Activated naive CD8-positive, alpha-beta T cell treated with anti-CD3 and anti-CD28 coated beads, Interleukin-2, amount 50 U/mL, for 24 hours (primary cell): ENCODE measurements around the gene FNIP1.
"Not testable (repeated sequence)": the region's sequence is repeated elsewhere in the genome, so short reads cannot be mapped to it uniquely, and the experiment has no call there.

ENCODE experiments used
- ATAC-seq: fragments of 150-1000 bp; cut with Tn5 transposase; one replicate; pipeline ENCODE4 v1.10.0; 2021
- DNase-seq: peaks from one replicate; pipeline ENCODE4 v3.0.0; 2021
- H3K27ac Mint-ChIP-seq: one replicate; pipeline ENCODE4 v1.8.0; 2021; ENCODE audit warnings: mild to moderate bottlenecking, mixed read lengths
- H3K27me3 Mint-ChIP-seq: one replicate; pipeline ENCODE4 v1.8.0; 2021; ENCODE audit warnings: mixed read lengths
- H3K36me3 Mint-ChIP-seq: one replicate; pipeline ENCODE4 v1.8.0; 2021; ENCODE audit warnings: low read depth, mixed read lengths
- H3K4me1 Mint-ChIP-seq: one replicate; pipeline ENCODE4 v1.8.0; 2021; ENCODE audit warnings: mixed read lengths
- H3K4me3 Mint-ChIP-seq: one replicate; pipeline ENCODE4 v1.8.0; 2021; ENCODE audit warnings: mild to moderate bottlenecking, moderate library complexity, mixed read lengths
- H3K9me3 Mint-ChIP-seq: one replicate; pipeline ENCODE4 v1.8.0; 2021; ENCODE audit warnings: mixed read lengths

FNIP1 gene

DNA sequence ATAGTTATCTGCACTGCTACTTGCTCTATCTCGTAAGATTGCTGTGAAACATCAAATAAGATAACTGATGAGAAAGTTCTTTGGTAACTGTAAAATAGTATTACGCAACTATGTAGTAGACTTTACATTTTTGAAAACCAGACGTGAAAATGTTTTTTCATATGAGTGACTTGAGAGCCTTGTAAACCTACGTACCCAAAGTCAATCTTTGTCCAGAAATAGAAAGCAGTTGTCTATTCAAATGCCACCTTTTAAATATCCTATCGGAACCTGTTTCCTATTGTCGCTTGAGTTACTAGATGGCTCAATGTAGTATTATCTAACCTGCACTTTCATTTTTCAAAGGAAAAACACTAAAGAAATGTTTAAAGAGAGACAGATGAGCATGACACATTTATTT, 1.6 kb downstream of the FNIP1 start:
- H3K27me3 Mint-ChIP-seq = no peaks in the 10 kb centered on the region
- peaks cover 50% of the 10 kb centered on the region for H3K4me1 Mint-ChIP-seq
- H3K4me3 Mint-ChIP-seq = peak overlapping the region; percentile 96
- no peaks in the 10 kb centered on the region for H3K9me3 Mint-ChIP-seq
- DNase-seq = no peak
- ATAC-seq = no peak
- H3K27ac Mint-ChIP-seq = peak overlapping the region; percentile 58
- H3K36me3 Mint-ChIP-seq = peaks cover 20% of the 10 kb centered on the region

DNA sequence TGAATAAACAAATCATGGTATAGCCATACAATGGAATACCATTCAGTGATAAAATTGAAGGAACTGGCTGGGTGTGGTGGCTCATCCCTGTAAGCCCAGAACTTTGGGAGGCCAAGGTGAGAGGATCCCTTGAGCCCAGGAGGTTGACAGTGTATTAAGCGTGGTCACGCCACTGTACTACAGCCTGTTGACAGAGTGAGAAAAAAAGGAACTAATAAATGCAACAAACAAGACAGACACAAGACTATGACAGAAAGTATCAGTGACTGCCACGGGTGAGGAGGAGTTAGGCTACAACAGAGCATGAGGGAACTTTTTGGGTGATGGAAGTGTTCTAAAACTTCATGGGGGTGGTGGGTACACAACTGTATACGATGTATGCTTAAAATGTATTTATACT, 2.2 kb downstream of the FNIP1 start:
- ATAC-seq (no peak), DNase-seq (no peak)
- Mint-ChIP-seq H3K27me3 (no peaks in the 10 kb centered on the region), H3K36me3 (peaks cover 22% of the 10 kb centered on the region), H3K4me1 (peaks cover 52% of the 10 kb centered on the region), H3K27ac (no peak overlapping the region), H3K9me3 (no peaks in the 10 kb centered on the region), H3K4me3 (peak overlapping the region; percentile 96)

DNA sequence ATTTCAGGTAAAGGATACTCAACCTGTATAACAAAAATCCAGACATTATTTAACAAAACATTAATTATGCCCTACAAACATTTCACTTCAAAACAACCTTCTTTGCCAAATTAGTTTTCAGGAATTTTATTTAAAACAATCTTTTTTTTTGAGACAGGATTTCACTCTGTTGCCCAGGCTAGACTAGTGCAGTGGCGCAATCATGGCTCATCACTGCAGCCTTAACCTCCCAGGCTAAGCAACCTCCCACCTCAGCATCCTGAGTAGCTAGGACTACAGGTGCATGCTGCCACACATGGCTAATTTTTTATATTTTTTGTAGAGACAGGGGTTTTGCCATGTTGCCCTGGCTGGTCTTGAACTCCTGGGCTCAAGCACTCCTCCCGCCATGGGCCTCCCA, 3.9 kb downstream of the FNIP1 start:
- Mint-ChIP-seq H3K27me3 (no peaks in the 10 kb centered on the region), H3K4me1 (peaks cover 53% of the 10 kb centered on the region), H3K27ac (no peak overlapping the region), H3K36me3 (peaks cover 24% of the 10 kb centered on the region), H3K4me3 (no peak overlapping the region), H3K9me3 (no peaks in the 10 kb centered on the region)
- ATAC-seq = no peak
- no peak for DNase-seq

DNA sequence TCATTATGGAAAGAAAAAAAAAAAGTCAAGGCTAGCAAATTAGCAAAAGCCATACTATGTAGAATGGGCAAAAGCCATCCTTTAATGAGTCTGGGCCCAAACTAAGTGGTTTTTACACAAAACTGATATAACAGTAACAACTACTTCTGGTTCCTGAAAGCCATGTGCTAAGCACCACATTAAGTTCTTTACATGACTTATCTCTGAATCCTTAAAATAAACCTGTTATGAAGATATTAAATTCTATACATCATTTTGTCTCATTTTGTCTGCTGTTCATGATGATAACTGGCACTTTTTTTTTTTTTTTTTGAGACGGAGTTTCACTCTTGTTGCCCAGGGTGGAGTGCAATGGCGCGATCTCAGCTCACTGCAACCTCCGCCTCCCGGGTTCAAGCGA, 5.0 kb downstream of the FNIP1 start:
- Mint-ChIP-seq H3K36me3 (peaks cover 24% of the 10 kb centered on the region), H3K4me3 (no peak overlapping the region), H3K27ac (no peak overlapping the region), H3K27me3 (no peaks in the 10 kb centered on the region), H3K9me3 (no peaks in the 10 kb centered on the region), H3K4me1 (peaks cover 54% of the 10 kb centered on the region)
- no peak for ATAC-seq
- DNase-seq = no peak

DNA sequence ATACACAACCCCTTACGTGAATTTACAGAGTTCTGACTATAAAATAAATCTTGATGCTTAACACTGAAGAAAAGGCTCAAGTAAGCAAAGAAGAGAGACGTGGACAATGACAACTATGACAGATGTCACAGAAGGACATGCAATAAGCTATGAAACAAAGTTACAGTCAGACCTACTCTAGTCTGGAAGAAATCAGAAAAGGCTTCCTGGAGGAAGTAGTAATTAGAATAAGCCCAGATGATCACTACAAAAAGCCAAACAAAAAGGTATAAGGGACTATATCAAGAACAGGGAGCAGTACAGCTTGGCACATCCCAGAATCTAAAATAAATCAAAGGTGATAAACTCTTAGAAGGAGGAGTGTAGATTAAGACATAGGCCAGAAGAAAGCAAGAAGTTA, 6.3 kb downstream of the FNIP1 start:
- ATAC-seq = no peak
- no peak for DNase-seq
- no peaks in the 10 kb centered on the region for H3K27me3 Mint-ChIP-seq

DNA sequence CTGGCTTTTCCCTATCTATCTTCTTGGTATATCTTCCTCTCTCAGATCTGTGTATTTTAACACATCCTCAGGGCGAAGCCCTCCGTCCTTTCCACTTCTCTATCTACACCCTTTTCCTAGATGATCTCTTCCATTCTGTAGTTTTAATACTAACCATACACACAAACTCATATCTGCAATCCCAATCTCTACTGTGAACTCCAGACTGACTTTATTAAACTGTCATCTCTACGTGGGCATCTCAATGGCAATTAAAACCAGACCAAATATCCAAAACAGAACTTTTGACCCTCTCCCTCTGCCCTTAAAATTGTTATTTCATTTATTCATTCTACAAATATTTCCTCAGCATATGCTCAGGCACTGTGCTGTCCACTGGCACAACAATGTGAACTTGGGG, 7.1 kb downstream of the FNIP1 start:
- Mint-ChIP-seq H3K9me3 (no peaks in the 10 kb centered on the region), H3K4me1 (peaks cover 41% of the 10 kb centered on the region), H3K27ac (no peak overlapping the region), H3K4me3 (no peak overlapping the region), H3K27me3 (no peaks in the 10 kb centered on the region), H3K36me3 (peaks cover 17% of the 10 kb centered on the region)
- ATAC-seq (no peak), DNase-seq (no peak)

More for the DNA sequence above, 6.3 kb downstream of the FNIP1 start:
- H3K4me1 Mint-ChIP-seq = peaks cover 48% of the 10 kb centered on the region
- H3K9me3 Mint-ChIP-seq = no peaks in the 10 kb centered on the region
- H3K27ac Mint-ChIP-seq = no peak overlapping the region
- no peak overlapping the region for H3K4me3 Mint-ChIP-seq
- H3K36me3 Mint-ChIP-seq = peaks cover 21% of the 10 kb centered on the region

DNA sequence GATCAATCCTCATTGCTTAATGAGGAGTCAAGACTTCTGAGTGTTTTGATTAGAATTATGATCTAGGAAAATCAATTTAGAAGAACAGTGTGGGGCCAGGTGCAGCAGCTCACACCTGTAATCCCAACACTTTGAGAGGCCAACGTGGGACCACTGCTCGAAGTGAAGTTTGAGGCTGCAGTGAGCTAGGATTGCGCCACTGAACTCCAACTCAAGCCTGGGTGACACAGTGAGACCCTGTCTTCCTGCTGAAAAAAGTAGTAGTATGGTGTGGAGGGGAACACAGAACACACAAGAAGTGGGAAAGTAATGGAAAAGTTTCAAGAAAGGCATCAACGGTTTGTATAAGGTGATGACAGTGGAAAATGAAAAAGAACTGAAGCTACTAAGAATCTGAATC, 9.1 kb downstream of the FNIP1 start:
- Mint-ChIP-seq H3K27me3 (no peaks in the 10 kb centered on the region), H3K9me3 (no peaks in the 10 kb centered on the region), H3K4me3 (no peak overlapping the region), H3K4me1 (peaks cover 33% of the 10 kb centered on the region), H3K36me3 (peaks cover 12% of the 10 kb centered on the region), H3K27ac (no peak overlapping the region)
- ATAC-seq = no peak
- DNase-seq = no peak

DNA sequence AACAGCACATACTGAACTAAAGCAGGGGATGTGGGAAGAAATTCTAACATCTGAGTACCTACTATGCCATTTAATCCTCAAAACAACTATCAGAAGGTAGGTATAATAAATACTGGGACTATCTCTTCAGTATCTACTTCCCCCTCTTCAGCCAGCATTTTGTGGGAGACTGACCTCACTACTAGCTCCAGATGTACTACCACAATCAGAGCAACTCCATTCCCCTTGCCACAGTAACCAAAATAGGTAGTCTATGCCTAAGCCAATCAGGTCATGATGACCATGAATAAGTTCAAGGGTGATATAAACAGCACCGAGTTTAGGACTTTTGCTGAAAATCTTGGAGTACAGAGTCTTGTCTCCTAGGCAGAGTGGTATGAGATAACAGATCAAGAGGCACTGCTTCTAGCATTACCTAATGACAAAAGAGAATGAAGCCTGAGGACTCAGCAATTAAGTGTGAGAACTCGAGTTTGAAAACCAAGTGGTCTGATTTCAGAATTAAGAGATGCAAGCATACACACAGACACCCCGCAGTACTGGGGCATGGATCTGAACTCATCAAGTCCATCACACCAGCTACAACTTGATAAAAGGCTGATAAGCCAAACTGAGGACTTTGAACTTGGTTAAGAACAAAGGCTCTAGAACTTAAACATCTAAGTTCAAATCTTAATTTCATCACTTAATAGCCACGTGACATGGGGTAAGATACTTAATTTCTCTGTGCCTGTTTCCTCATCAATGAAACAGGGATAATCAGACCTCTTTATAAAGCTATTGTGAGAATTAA, 9.7 kb downstream of the FNIP1 start:
- Mint-ChIP-seq H3K27ac (no peak overlapping the region), H3K4me3 (no peak overlapping the region), H3K4me1 (peaks cover 29% of the 10 kb centered on the region), H3K36me3 (peaks cover 11% of the 10 kb centered on the region), H3K27me3 (no peaks in the 10 kb centered on the region), H3K9me3 (no peaks in the 10 kb centered on the region)
- DNase-seq (no peak), ATAC-seq (no peak)

DNA sequence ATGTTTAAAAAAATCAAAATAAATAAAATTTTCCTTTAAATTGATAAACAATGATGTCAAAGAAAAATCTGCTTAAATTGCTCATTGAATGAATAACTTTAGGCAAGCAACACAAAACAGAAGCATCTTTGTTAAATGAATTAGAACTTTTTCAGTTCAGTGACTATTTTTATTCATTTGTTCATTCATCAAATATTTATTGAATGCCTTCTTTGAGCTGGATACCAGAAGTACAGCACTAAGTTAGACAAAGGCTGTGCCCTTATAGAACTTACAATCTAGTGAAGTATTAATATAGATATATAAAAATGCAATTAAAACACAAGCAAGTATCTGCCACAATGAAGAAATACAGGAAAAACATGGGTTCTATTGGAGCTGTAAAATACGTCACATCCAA, 10.8 kb downstream of the FNIP1 start:
- H3K9me3 Mint-ChIP-seq = no peaks in the 10 kb centered on the region
- peaks cover 27% of the 10 kb centered on the region for H3K4me1 Mint-ChIP-seq
- DNase-seq (no peak), ATAC-seq (no peak)
- H3K4me3 Mint-ChIP-seq = no peak overlapping the region
- H3K36me3 Mint-ChIP-seq = peaks cover 11% of the 10 kb centered on the region
- no peak overlapping the region for H3K27ac Mint-ChIP-seq
- no peaks in the 10 kb centered on the region for H3K27me3 Mint-ChIP-seq

DNA sequence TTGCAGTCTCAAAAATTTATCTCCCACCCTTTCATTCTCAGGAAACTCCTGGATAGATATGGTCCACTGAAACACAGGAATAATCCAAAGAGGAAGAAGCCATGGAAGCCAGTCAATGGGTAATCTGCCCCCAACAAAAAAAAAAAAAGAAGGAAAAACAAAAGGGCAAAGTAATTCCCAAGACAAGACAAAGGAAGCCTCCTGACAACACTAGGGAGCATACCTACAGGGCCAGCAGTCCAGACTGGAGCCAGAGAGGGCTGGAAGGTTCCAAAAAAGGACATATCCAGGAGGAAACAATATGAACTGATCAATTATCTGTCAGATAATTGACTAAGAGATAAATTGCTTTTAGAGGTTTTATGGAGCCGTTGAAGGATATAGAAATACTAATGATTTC, 12.9 kb downstream of the FNIP1 start:
- Mint-ChIP-seq H3K27ac (no peak overlapping the region), H3K9me3 (no peaks in the 10 kb centered on the region), H3K36me3 (peaks cover 6% of the 10 kb centered on the region), H3K4me1 (peaks cover 24% of the 10 kb centered on the region), H3K27me3 (no peaks in the 10 kb centered on the region), H3K4me3 (no peak overlapping the region)
- no peak for DNase-seq
- no peak for ATAC-seq

DNA sequence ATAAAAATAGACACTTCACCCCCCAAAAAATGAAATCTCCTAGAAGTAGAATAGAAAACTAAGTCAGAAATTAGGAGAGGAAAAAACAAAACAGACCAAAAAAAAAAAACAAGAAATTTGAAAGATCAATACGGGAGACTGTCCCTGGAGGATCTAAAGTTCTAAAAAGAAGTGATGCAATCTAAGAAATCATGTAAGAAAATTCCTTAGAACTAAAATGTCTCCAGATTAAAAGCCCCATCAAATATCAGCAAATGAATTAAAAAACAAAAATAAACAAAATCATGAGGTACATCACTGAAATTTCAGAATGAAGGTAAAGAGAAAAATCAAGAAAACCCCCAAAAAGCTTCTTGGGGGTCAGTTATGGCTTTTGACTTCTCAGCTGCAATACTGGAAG, 13.5 kb downstream of the FNIP1 start:
- H3K27ac Mint-ChIP-seq = no peak overlapping the region
- ATAC-seq = no peak
- H3K36me3 Mint-ChIP-seq = peaks cover 6% of the 10 kb centered on the region

DNA sequence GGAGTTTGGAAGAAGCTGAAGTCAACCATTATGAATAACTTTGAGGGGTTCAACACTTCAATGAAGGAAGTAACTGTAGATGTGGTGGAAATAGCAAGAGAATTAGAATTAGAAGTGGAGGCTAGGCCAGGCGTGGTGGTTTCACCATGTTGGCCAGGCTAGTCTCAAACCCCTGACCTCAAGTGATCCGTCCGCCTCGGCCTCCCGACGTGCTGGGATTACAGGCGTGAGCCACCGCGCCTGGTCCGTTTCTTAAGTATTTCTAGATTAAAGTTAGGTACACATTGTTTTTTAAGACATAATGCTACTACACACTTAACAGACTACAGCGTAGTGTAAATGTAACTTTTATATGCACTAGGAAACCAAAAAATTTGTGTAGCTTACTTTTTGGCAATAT, 14.1 kb downstream of the FNIP1 start:
- H3K27ac Mint-ChIP-seq = no peak overlapping the region

More for the DNA sequence above, 13.5 kb downstream of the FNIP1 start:
- no peak overlapping the region for H3K4me3 Mint-ChIP-seq
- H3K27me3 Mint-ChIP-seq = no peaks in the 10 kb centered on the region
- H3K4me1 Mint-ChIP-seq = peaks cover 24% of the 10 kb centered on the region
- DNase-seq = no peak
- H3K9me3 Mint-ChIP-seq = no peaks in the 10 kb centered on the region

DNA sequence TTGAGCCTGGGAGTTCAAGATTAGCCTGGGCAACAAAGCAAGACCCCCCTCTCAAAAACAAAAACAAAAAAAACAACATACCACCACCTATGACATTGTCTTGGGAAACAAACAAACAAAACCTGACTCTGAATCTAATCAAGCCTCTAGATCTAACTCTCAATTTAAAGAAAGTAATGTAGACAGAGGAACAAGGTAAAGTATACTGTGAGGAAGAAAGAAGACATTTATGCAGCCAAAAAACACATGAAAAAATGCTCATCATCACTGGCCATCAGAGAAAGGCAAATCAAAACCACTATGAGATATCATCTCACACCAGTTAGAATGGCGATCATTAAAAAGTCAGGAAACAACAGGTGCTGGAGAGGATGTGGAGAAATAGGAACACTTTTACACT, 18.7 kb downstream of the FNIP1 start:
- not testable (repeated sequence) for H3K27me3 Mint-ChIP-seq, H3K9me3 Mint-ChIP-seq, H3K27ac Mint-ChIP-seq, ATAC-seq, H3K36me3 Mint-ChIP-seq, H3K4me3 Mint-ChIP-seq, DNase-seq
- H3K4me1 Mint-ChIP-seq = peaks cover 35% of the 10 kb centered on the region

More for the DNA sequence above, 14.1 kb downstream of the FNIP1 start:
- H3K9me3 Mint-ChIP-seq = no peaks in the 10 kb centered on the region
- peaks cover 24% of the 10 kb centered on the region for H3K4me1 Mint-ChIP-seq
- no peaks in the 10 kb centered on the region for H3K27me3 Mint-ChIP-seq
- no peak overlapping the region for H3K4me3 Mint-ChIP-seq
- peaks cover 8% of the 10 kb centered on the region for H3K36me3 Mint-ChIP-seq
- no peak for ATAC-seq
- DNase-seq = no peak

DNA sequence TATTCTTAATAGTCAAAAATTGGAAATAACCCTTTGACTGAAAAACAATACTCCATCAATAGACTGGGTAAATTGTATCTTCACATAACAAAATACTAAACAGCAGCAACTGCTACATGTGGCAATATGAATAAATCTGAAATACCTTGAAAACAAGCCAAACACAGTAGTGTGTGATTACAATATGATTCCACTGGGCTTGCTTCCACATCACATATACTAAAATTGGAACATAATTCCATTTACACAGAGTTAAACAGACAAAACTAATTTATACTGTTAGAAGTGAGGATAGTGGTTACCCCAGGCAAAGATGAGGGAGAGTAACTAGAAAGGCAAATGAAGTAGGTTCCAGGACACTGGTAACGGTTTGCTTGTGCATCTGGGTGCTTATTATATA, 20.4 kb downstream of the FNIP1 start:
- H3K4me1 Mint-ChIP-seq = peaks cover 31% of the 10 kb centered on the region

DNA sequence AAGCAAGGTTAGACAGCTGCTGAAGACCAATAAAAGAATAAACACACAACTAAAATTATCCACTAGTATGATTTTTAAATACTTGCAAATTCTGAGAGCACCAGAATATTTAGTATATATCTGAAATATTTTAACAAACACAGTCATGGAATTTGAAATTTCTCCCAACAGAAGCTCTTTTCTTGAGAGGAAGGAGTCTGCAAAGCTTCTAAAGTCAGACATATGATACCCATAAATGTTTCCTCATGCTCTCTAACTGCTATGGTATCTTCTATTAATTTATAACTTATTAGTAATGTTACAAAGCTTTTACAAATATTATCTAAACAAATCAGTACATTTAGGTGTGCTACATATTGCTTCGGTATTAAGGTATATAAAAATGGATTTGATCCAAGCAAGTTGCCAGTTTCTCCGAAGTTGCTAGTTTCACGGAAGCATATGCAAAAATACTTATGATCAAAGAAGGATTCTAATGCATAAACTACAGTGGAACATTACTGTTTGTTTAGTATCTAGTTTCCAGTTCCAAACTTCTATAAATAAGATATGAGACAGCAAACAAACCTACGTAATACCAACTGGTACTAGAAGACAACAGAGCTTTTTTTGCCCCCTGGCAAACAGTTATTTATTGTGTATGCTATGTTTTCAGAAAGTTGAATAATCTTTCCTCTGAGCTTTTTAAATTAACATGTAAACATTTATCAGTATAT, 22.0 kb downstream of the FNIP1 start:
- ATAC-seq (no peak), DNase-seq (no peak)
- peaks cover 2% of the 10 kb centered on the region for H3K36me3 Mint-ChIP-seq
- H3K4me3 Mint-ChIP-seq = no peak overlapping the region
- no peak overlapping the region for H3K27ac Mint-ChIP-seq
- peaks cover 26% of the 10 kb centered on the region for H3K4me1 Mint-ChIP-seq
- no peaks in the 10 kb centered on the region for H3K27me3 Mint-ChIP-seq
- H3K9me3 Mint-ChIP-seq = no peaks in the 10 kb centered on the region

More for the DNA sequence above, 20.4 kb downstream of the FNIP1 start:
- DNase-seq = no peak
- no peak overlapping the region for H3K27ac Mint-ChIP-seq
- no peaks in the 10 kb centered on the region for H3K27me3 Mint-ChIP-seq
- no peaks in the 10 kb centered on the region for H3K9me3 Mint-ChIP-seq
- no peak overlapping the region for H3K4me3 Mint-ChIP-seq
- H3K36me3 Mint-ChIP-seq = peaks cover 2% of the 10 kb centered on the region
- no peak for ATAC-seq
